Vagina (tissue), 2 donors: ENCODE measurements around the gene CECR2. TPM values are rescaled to one million over a fixed set of nuclear protein-coding genes. Genes with fewer than 3 reads are reported as not detected.

Experiments
- DNase-seq, 2 donors: peaks; one replicate each; pipeline ENCODE4 v3.0.0-alpha.2; 2017; ENCODE audit errors: extremely low spot score in 2 of 2
- H3K27ac ChIP-seq: fragments of 200-600 bp; sonication (generic); one replicate; pipeline ENCODE4 v1.5.1; 2019
- H3K27me3 ChIP-seq: fragments of 200-600 bp; sonication (generic); one replicate; pipeline ENCODE4 v1.5.1; 2019
- H3K36me3 ChIP-seq, 2 donors: fragments of 200-600 bp; sonication (generic); one replicate each; pipeline ENCODE4 v1.5.1; 2017 to 2019
- H3K4me1 ChIP-seq: fragments of 200-600 bp; sonication (generic); one replicate; pipeline ENCODE4 v1.5.1; 2019
- H3K4me3 ChIP-seq, 2 donors: fragments of 200-600 bp; sonication (generic); 1 replicate in 1 of 2; 2 replicates in 1 of 2; pipeline ENCODE4 v1.5.1; 2016 to 2019
- H3K9me3 ChIP-seq: fragments of 200-600 bp; sonication (generic); one replicate; pipeline ENCODE4 v1.5.1; 2019
- CTCF ChIP-seq, 3 experiments: fragments of 450-650 bp in 2 of 3; fragments of 200-600 bp in 1 of 3; sonication (generic) in 1 of 3; IDR thresholded peaks; one replicate each; pipeline ENCODE4 v1.5.1; 2017 to 2019; ENCODE audit warnings: antibody characterized with exemption in 3 of 3, mild to moderate bottlenecking in 2 of 3, moderate library complexity in 2 of 3
- POLR2A ChIP-seq, 2 donors: fragments of 450-650 bp; IDR thresholded peaks; one replicate each; pipeline ENCODE4 v1.6.1; 2017; ENCODE audit warnings: antibody characterized with exemption in 2 of 2, mild to moderate bottlenecking in 2 of 2, moderate library complexity in 2 of 2
- POLR2AphosphoS5 ChIP-seq, 2 donors: sonication (generic); formaldehyde crosslinking; IDR thresholded peaks; one replicate each; pipeline ENCODE4 v1.9.0; 2017; ENCODE audit warnings: antibody characterized with exemption in 2 of 2, mild to moderate bottlenecking in 2 of 2, low read depth in 1 of 2; ENCODE audit not compliant: insufficient read depth in 1 of 2
- intact Hi-C: fragments of 100-400 bp; cut with DNase I; formaldehyde crosslinking; loops from one replicate; pipeline ENCODE4 v1.15.1; 2023
- total RNA-seq: library from RNA; depleted of rRNA; stranded (reverse); fragments of >200 nt; gene quantifications from one replicate; pipeline ENCODE4 v1.2.3, GENCODE V29; 2016

The CECR2 gene
- total RNA-seq, 1 donor from 2014 or later: 0.98 TPM

DNA sequence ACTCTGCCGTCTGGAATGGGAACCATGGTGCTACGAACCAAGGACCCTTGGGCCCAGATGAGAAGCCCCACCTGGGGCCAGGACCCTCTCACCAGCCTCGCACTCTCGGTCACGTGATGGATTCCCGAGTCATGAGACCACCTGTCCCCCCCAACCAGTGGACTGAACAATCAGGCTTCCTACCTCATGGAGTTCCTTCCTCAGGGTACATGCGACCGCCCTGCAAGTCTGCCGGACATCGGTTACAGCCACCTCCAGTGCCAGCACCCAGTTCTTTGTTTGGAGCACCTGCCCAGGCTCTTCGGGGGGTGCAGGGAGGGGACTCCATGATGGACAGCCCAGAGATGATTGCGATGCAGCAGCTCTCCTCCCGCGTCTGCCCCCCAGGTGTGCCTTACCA is 173.2 kb downstream of the CECR2 start:
- Histone ChIP-seq H3K27ac (no peak overlapping the region), H3K9me3 (no peaks in the 10 kb centered on the region), H3K4me1 (no peaks in the 10 kb centered on the region), H3K27me3 (no peaks in the 10 kb centered on the region), H3K4me3 (no peak overlapping the region), H3K36me3 (no peaks in the 10 kb centered on the region)
- intact Hi-C loops: no loop called here
- TF ChIP-seq POLR2A (IDR thresholded peaks at IDR 0.05) (no peak), POLR2AphosphoS5 (IDR thresholded peaks at IDR 0.05; ENCODE audit: insufficient read depth in 1 of 2, low read depth in 1 of 2) (no peak), CTCF (IDR thresholded peaks at IDR 0.05) (no peak)
- DNase-seq: no peak

- H3K27me3 ChIP-seq: no peaks in the 10 kb centered on the region
- H3K4me1 ChIP-seq: no peaks in the 10 kb centered on the region
- no peaks in the 10 kb centered on the region for H3K9me3 ChIP-seq
- no peak for DNase-seq
- H3K27ac ChIP-seq: no peak overlapping the region
- H3K4me3 ChIP-seq: no peak overlapping the region
- intact Hi-C loops: no loop called here
- TF ChIP-seq CTCF (IDR thresholded peaks at IDR 0.05) (no peak), POLR2AphosphoS5 (IDR thresholded peaks at IDR 0.05; ENCODE audit: insufficient read depth in 1 of 2, low read depth in 1 of 2) (no peak), POLR2A (IDR thresholded peaks at IDR 0.05) (no peak)
- H3K36me3 ChIP-seq: no peaks in the 10 kb centered on the region
Observed at GRCh38 chr22:17548010-17548755, 178.9 kb downstream of the CECR2 start.

GRCh38 chr22:17548756-17549035 is 179.4 kb downstream of the CECR2 start:
- no peaks in the 10 kb centered on the region for H3K36me3 ChIP-seq
- intact Hi-C loops: no loop called here
- no peak overlapping the region for H3K4me3 ChIP-seq
- H3K4me1 ChIP-seq: no peaks in the 10 kb centered on the region
- H3K27me3 ChIP-seq: no peaks in the 10 kb centered on the region
- no peak overlapping the region for H3K27ac ChIP-seq
- TF ChIP-seq POLR2A (IDR thresholded peaks at IDR 0.05) (no peak), CTCF (IDR thresholded peaks at IDR 0.05) (no peak), POLR2AphosphoS5 (IDR thresholded peaks at IDR 0.05; ENCODE audit: insufficient read depth in 1 of 2, low read depth in 1 of 2) (no peak)
- DNase-seq: no peak
- no peaks in the 10 kb centered on the region for H3K9me3 ChIP-seq

DNA sequence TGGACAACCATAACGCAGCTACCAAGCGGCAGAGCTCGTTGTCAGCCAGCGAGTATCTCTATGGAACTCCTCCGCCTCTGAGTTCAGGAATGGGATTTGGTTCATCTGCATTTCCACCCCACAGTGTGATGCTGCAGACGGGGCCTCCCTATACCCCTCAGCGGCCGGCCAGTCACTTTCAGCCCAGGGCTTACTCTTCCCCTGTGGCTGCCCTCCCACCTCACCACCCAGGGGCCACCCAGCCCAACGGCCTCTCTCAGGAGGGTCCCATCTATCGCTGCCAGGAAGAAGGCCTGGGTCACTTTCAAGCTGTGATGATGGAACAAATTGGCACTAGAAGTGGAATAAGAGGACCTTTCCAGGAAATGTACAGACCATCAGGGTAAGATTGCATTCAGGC is 179.9 kb downstream of the CECR2 start:
- no peak for DNase-seq
- Histone ChIP-seq H3K4me3 (no peak overlapping the region), H3K27me3 (no peaks in the 10 kb centered on the region), H3K27ac (no peak overlapping the region), H3K4me1 (no peaks in the 10 kb centered on the region), H3K36me3 (no peaks in the 10 kb centered on the region), H3K9me3 (no peaks in the 10 kb centered on the region)
- intact Hi-C loops: no loop called here
- no peak for TF ChIP-seq POLR2A (IDR thresholded peaks at IDR 0.05)
- TF ChIP-seq POLR2AphosphoS5 (IDR thresholded peaks at IDR 0.05; ENCODE audit: insufficient read depth in 1 of 2, low read depth in 1 of 2): no peak
- no peak for TF ChIP-seq CTCF (IDR thresholded peaks at IDR 0.05)

GRCh38 chr22:17549655-17550054 is 180.4 kb downstream of the CECR2 start:
- Histone ChIP-seq H3K36me3 (no peaks in the 10 kb centered on the region), H3K27me3 (no peaks in the 10 kb centered on the region), H3K9me3 (no peaks in the 10 kb centered on the region), H3K27ac (no peak overlapping the region), H3K4me3 (no peak overlapping the region), H3K4me1 (no peaks in the 10 kb centered on the region)
- DNase-seq: no peak
- intact Hi-C loops: no loop called here
- TF ChIP-seq POLR2AphosphoS5 (IDR thresholded peaks at IDR 0.05; ENCODE audit: insufficient read depth in 1 of 2, low read depth in 1 of 2) (no peak), CTCF (IDR thresholded peaks at IDR 0.05) (no peak), POLR2A (IDR thresholded peaks at IDR 0.05) (no peak)
